GM23338 (cell line): Measurements from ENCODE around the gene THBS2.

Experiments used
- CREB1 ChIP-seq: fragments of 250-450 bp; sonication (Bioruptor Pico); IDR thresholded peaks from 2 replicates; pipeline ENCODE4 v1.5.0; 2020; ENCODE audit warnings: low read depth, mild to moderate bottlenecking, moderate library complexity
- CTCF ChIP-seq, 2 experiments: fragments of 200-600 bp in 1 of 2; sonication (generic) in 1 of 2; conservative IDR thresholded peaks; 2 replicates each; pipeline versions ENCODE4 v1.5.1 to v1.6.1; 2016 to 2017; ENCODE audit warnings: antibody characterized with exemption in 2 of 2, low read depth in 2 of 2, mild to moderate bottlenecking in 2 of 2, moderate library complexity in 1 of 2
- JUNB ChIP-seq: IDR thresholded peaks from one replicate; pipeline ENCODE4 v1.6.1; 2016; ENCODE audit warnings: antibody characterized with exemption; ENCODE audit not compliant: unreplicated experiment
- POLR2AphosphoS5 ChIP-seq: IDR thresholded peaks from 2 replicates; pipeline ENCODE4 v1.6.1; 2016; ENCODE audit warnings: antibody characterized with exemption, low read depth
- REST ChIP-seq: IDR thresholded peaks from one replicate; pipeline ENCODE4 v1.6.1; 2018; ENCODE audit warnings: antibody characterized with exemption; ENCODE audit not compliant: unreplicated experiment

- TF ChIP-seq CTCF (conservative IDR thresholded peaks at IDR 0.05; ENCODE audit: low read depth in 2 of 2): no peak
- no peak for TF ChIP-seq CREB1 (CRISPR knock-in tag)
- no peak for TF ChIP-seq POLR2AphosphoS5
- no peak for TF ChIP-seq REST
- no peak for TF ChIP-seq JUNB
Measured at GRCh38 chr6:169263836-169264608, 10.4 kb upstream of the THBS2 start.
